COLO668 (cell line): ENCODE measurements around the gene EPB41.
"Not testable (repeated sequence)": the region's sequence is repeated elsewhere in the genome, so short reads cannot be mapped to it uniquely, and the experiment has no call there.

Source experiments
- DNase-seq: peaks from one replicate; lab custom pipeline; 2025; ENCODE audit not compliant: unreplicated experiment; lab: John Stamatoyannopoulos, UW

Gene EPB41

GRCh38 chr1:28914228-28915030, at the start of gene EPB41:
Gene EPB41 (plus strand): TSS chr1:28914569. CDS start chr1:28987438, 72,869 bp downstream.
- peak; percentile 98 for DNase-seq

DNA sequence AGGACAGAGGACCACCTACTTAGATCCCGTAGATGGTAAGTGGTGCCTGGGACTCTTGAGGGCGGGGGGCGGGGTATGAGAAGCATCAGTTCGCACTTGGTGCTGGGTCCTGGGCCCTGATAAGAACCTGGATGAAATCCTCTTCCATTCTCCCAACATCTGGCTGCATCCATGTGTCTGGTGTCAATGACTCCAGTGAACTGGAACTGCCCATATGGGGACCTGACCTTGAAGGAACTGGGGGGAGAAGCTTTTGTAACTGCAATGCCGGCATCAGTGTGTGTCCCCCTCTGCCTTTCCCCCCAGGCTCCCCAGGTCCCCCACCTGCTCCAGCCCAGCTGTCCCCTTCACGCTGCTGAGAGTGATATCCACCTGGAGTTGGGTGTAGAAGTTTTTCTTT, 49.7 kb upstream of the EPB41 start:
- no peak for DNase-seq

DNA sequence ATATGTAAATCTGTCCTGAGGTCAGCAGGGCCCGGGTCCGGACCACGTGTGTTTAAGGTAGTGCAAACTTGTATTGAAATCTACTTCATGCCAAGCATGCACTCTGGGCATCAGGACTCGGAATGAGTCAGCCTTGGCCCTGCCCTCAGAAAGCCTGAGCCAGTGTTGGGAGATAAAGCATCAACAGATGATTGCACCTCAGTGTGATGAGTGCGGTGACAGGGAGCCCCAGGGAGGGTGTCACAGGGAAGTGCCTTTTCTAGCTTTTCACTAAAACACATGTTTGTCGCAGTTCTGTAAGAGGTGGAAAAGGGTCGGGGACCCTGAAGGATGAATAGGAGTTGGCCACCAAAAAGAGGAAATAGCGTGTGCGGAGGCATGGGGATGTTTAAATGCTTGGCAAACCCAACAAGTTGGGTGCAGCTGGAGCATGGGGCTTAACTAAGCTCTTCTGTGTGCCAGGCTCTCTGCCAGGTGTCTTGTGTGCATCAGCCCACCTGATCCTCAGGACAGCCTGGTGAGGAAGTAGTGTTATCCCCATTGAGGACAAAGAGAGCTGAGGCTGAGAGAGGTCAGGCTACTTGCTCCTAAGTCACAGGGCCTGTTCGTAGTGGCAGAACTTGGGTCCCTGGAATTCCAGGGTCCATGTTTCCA, 48.2 kb upstream of the EPB41 start:
- no peak for DNase-seq

- no peak for DNase-seq
These were observed 46.5 kb upstream of the EPB41 start for GRCh38 chr1:28867850-28868249.

- DNase-seq, result no peak
These were observed 44.4 kb upstream of the EPB41 start for GRCh38 chr1:28869952-28870351.

GRCh38 chr1:28871631-28872401, 42.6 kb upstream of the EPB41 start:
- DNase-seq, result peak; percentile 75

GRCh38 chr1:28875134-28875533, 39.2 kb upstream of the EPB41 start:
- DNase-seq, result not testable (repeated sequence)

- peak; percentile 94 for DNase-seq
These were observed 37.1 kb upstream of the EPB41 start for GRCh38 chr1:28877132-28877781.

DNA sequence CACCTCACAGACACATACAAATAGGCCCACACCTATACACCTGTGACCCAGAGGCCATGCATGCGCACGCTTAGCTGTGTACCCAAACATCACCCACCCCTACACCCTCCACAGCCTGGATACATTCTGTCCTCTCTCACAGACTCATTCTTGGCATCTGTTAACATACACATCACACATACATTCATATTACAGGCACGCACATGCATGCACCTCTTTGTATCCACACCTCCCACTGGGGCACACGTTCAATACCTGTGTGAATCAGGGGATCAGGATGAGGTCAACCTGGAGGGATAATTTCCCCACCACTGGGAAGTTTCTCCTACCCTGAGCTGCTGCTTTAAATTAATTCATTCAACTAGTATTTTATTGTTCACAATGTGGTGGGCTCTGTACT, 35.6 kb upstream of the EPB41 start:
- DNase-seq, result no peak

- DNase-seq, result peak; percentile 97
These were observed 32.2 kb upstream of the EPB41 start for GRCh38 chr1:28882009-28882628.

- no peak for DNase-seq
These were observed 31.1 kb upstream of the EPB41 start for GRCh38 chr1:28883242-28883616.

DNA sequence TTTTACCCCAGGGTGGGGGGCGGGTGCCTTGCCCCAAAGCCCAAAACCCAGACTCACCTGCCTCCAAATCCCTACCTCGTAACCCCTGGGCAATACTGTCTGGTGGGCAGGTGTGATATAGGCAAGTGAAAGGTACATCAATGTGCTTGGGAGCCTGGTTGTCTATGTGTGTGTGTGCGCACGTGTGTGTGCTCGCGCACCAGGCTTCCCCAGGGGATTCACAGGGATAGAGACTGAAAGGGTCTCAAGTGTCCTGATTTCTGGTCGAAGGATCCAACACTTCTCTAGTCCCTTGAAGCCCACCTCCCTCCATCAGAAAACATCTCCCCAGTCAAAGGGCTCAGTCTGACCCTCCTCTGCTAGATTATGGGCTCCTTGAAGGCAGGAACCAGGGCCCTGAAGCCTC, 28.9 kb upstream of the EPB41 start:
- peak; percentile 33 for DNase-seq

DNA sequence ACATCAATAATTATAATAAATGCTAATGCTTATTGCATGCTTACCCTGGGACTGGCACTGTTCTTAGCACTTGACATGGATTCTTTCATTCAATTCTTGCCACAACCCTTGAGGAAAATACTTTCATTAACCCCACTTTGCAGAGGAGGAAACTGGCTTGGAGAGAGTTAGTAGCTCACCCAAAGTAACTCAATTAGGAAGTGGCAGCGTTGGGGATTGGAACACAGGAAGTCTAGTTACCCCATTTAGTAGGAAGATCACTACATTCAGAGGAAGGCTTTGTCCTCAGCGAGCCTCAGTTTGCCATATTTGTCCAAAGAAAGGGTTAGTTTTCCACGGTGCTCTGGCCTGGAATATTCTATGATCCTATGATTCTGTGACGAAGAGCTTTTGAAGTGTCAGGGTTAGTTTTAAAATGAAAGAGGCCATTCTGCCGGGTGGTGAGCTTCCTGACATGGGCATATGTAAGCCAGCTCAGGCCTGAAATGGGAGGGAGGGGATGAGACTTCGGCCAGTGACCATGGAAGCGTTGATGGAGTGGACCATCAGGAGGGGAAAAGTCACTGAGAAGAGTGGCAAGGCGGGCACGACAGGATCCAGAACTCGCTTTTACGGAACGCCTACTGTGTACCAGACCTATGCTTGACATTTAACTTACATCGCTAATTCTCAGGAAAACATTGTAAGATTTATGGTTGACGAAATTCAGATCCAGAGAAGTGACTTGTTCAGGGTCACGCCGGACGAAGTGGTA, 28.2 kb upstream of the EPB41 start:
- DNase-seq, result no peak

- DNase-seq, result peak; percentile 98
These were observed 27.5 kb upstream of the EPB41 start for GRCh38 chr1:28886731-28887418.

- peak; percentile 60 for DNase-seq
These were observed 26.9 kb upstream of the EPB41 start for GRCh38 chr1:28887419-28887834.

GRCh38 chr1:28887835-28888682, 26.3 kb upstream of the EPB41 start:
- DNase-seq, result peak; percentile 44

- DNase-seq, result no peak
These were observed 25.5 kb upstream of the EPB41 start for GRCh38 chr1:28888915-28889314.

DNA sequence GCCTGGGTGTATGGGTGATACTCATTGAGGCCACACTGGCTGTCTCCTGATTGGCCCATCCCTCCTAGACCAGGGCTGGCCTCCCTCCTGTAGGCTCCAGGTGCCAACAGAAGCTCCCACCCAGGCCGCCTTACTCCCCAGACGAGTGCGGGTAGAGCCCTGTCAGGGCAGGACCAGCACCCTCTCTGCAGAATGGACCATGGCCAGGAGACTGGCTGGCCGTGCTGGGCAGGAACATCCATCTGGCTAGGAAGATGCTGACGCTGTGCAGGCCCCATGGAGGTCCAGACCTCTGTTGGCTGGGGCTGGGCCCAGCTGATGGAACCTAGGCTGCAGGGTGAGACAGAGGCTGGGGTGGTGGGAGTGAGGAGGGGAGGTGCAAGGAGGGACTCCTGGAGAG, 25.0 kb upstream of the EPB41 start:
- DNase-seq, result no peak

GRCh38 chr1:28890435-28890834, 23.9 kb upstream of the EPB41 start:
- DNase-seq, result no peak
